Amniotic stem cell (primary cell): ENCODE data around the gene SLC5A1.
"Not testable (repeated sequence)": the region's sequence is repeated elsewhere in the genome, so short reads cannot be mapped to it uniquely, and the experiment has no call there.

ENCODE experiments used
- DNase-seq: peaks from one replicate; lab custom pipeline; 2025; lab: John Stamatoyannopoulos, UW

The SLC5A1 gene

GRCh38 chr22:32144496-32145274, 101.6 kb downstream of the SLC5A1 start:
- no peak for DNase-seq

GRCh38 chr22:32147128-32147527, 104.1 kb downstream of the SLC5A1 start:
- not testable (repeated sequence) for DNase-seq

- not testable (repeated sequence) for DNase-seq
These were observed 105.3 kb downstream of the SLC5A1 start for GRCh38 chr22:32148372-32148771.

- not testable (repeated sequence) for DNase-seq
These were observed 107.6 kb downstream of the SLC5A1 start for GRCh38 chr22:32150647-32151046.

GRCh38 chr22:32151641-32152040, 108.6 kb downstream of the SLC5A1 start:
- DNase-seq: not testable (repeated sequence)

GRCh38 chr22:32154727-32155126, 111.7 kb downstream of the SLC5A1 start:
- DNase-seq: not testable (repeated sequence)

GRCh38 chr22:32157632-32158031, 114.6 kb downstream of the SLC5A1 start:
- not testable (repeated sequence) for DNase-seq

- DNase-seq: no peak
These were observed 115.9 kb downstream of the SLC5A1 start, which contains the start of gene C22orf42 for GRCh38 chr22:32158712-32159533. Gene C22orf42, minus strand, starts transcription at chr22:32159303. Its CDS starts 88 bp downstream, at chr22:32159215.

GRCh38 chr22:32160411-32160810, 117.3 kb downstream of the SLC5A1 start:
- DNase-seq: not testable (repeated sequence)
